ENCODE data around the gene TBC1D5. TPM values are rescaled to one million over a fixed set of nuclear protein-coding genes. Genes with fewer than 3 reads are reported as not detected.
"Not testable (repeated sequence)": the region's sequence is repeated elsewhere in the genome, so short reads cannot be mapped to it uniquely, and the experiment has no call there.

Gene TBC1D5
- total RNA-seq, 1 donor from 2014 or later: 106 TPM

GRCh38 chr3:17640466-17640865, 102.0 kb downstream of the TBC1D5 start:
- no peak for TF ChIP-seq CTCF (IDR thresholded peaks at IDR 0.05)
- peaks cover 22% of the 10 kb centered on the region for H3K4me1 Mint-ChIP-seq
- ATAC-seq (ENCODE audit: low read depth) (no peak), DNase-seq (no peak)
- intact Hi-C loops (cut with micrococcal nuclease): loop anchor here (10.0 kb wide), 2 partner anchors 654 to 1036 kb away; partner anchors contain the start of gene DAZL
- H3K4me3 Mint-ChIP-seq: no peak overlapping the region
- H3K36me3 Mint-ChIP-seq (ENCODE audit: low read depth): peaks cover 9% of the 10 kb centered on the region
- H3K9me3 Mint-ChIP-seq: no peaks in the 10 kb centered on the region
- ChIA-PET CTCF (interaction anchor here (0.9 kb wide), 1 partner anchor 201 kb away, joined by 3 read pairs; no protein-coding TSS in a partner anchor), POLR2A (no interaction called here)
- no peak overlapping the region for H3K27ac Mint-ChIP-seq
- no peaks in the 10 kb centered on the region for H3K27me3 Mint-ChIP-seq

- ChIA-PET POLR2A (no interaction called here), CTCF (interaction anchor here (0.9 kb wide), 1 partner anchor 202 kb away, joined by 3 read pairs; no protein-coding TSS in a partner anchor)
- Mint-ChIP-seq H3K36me3 (ENCODE audit: low read depth) (peaks cover 12% of the 10 kb centered on the region), H3K27me3 (no peaks in the 10 kb centered on the region), H3K27ac (no peak overlapping the region), H3K9me3 (no peaks in the 10 kb centered on the region), H3K4me1 (peaks cover 22% of the 10 kb centered on the region), H3K4me3 (no peak overlapping the region)
- DNase-seq: no peak
- no peak for ATAC-seq (ENCODE audit: low read depth)
- intact Hi-C loops (cut with micrococcal nuclease): loop anchor here (10.0 kb wide), 2 partner anchors 655 to 1035 kb away; partner anchors contain the start of gene DAZL
- no peak for TF ChIP-seq CTCF (IDR thresholded peaks at IDR 0.05)
These were observed 102.7 kb downstream of the TBC1D5 start for GRCh38 chr3:17639765-17640164.

GRCh38 chr3:17639257-17639656, 103.2 kb downstream of the TBC1D5 start:
- ChIA-PET POLR2A (no interaction called here), CTCF (no interaction called here)
- Mint-ChIP-seq H3K4me3 (no peak overlapping the region), H3K36me3 (ENCODE audit: low read depth) (peaks cover 14% of the 10 kb centered on the region), H3K9me3 (no peaks in the 10 kb centered on the region), H3K27ac (no peak overlapping the region), H3K4me1 (peaks cover 22% of the 10 kb centered on the region), H3K27me3 (no peaks in the 10 kb centered on the region)
- ATAC-seq (ENCODE audit: low read depth) (no peak), DNase-seq (no peak)
- no peak for TF ChIP-seq CTCF (IDR thresholded peaks at IDR 0.05)
- intact Hi-C loops (cut with micrococcal nuclease): no loop called here

- Mint-ChIP-seq H3K27me3 (no peaks in the 10 kb centered on the region), H3K36me3 (ENCODE audit: low read depth) (peaks cover 17% of the 10 kb centered on the region), H3K4me3 (no peak overlapping the region), H3K27ac (no peak overlapping the region), H3K9me3 (no peaks in the 10 kb centered on the region), H3K4me1 (peaks cover 22% of the 10 kb centered on the region)
- intact Hi-C loops (cut with micrococcal nuclease): no loop called here
- TF ChIP-seq CTCF (IDR thresholded peaks at IDR 0.05): no peak
- ChIA-PET POLR2A (no interaction called here), CTCF (no interaction called here)
- DNase-seq: no peak
- no peak for ATAC-seq (ENCODE audit: low read depth)
These were observed 104.1 kb downstream of the TBC1D5 start for GRCh38 chr3:17638356-17638755.

GRCh38 chr3:17635675-17636074, 106.8 kb downstream of the TBC1D5 start:
- Mint-ChIP-seq H3K36me3 (ENCODE audit: low read depth) (peaks cover 16% of the 10 kb centered on the region), H3K4me1 (peaks cover 31% of the 10 kb centered on the region)
- DNase-seq; intact Hi-C loops (cut with micrococcal nuclease); ATAC-seq (ENCODE audit: low read depth); H3K27ac Mint-ChIP-seq; POLR2A ChIA-PET; H3K4me3 Mint-ChIP-seq; H3K9me3 Mint-ChIP-seq; H3K27me3 Mint-ChIP-seq: not testable (repeated sequence)
- CTCF ChIA-PET: interaction anchor here (1.3 kb wide), 1 partner anchor 205 kb away, joined by 5 read pairs; no protein-coding TSS in a partner anchor

- intact Hi-C loops (cut with micrococcal nuclease): no loop called here
- peaks cover 16% of the 10 kb centered on the region for H3K36me3 Mint-ChIP-seq (ENCODE audit: low read depth)
- peaks cover 36% of the 10 kb centered on the region for H3K4me1 Mint-ChIP-seq
- TF ChIP-seq CTCF (IDR thresholded peaks at IDR 0.05): no peak
- ChIA-PET CTCF (no interaction called here), POLR2A (no interaction called here)
- no peaks in the 10 kb centered on the region for H3K9me3 Mint-ChIP-seq
- no peak for ATAC-seq (ENCODE audit: low read depth)
- H3K27ac Mint-ChIP-seq: no peak overlapping the region
- no peaks in the 10 kb centered on the region for H3K27me3 Mint-ChIP-seq
- no peak overlapping the region for H3K4me3 Mint-ChIP-seq
- no peak for DNase-seq
These were observed 107.5 kb downstream of the TBC1D5 start for GRCh38 chr3:17634964-17635363.

All from activated B cell treated with CpG ODN at 0.5 μM for 24 hours (primary cell).